GM06990 (cell line): Measurements from ENCODE around the gene CDKN2AIP.

ENCODE experiments used
- DNase-seq: peaks from one replicate; pipeline ENCODE4 v3.0.0-alpha.2; 2011; ENCODE audit not compliant: insufficient read length; ENCODE audit errors: extremely low read depth
- H3K27me3 ChIP-seq: replicated peaks from 2 replicates; pipeline ENCODE4 v1.6.0; 2011; ENCODE audit warnings: low read length; ENCODE audit not compliant: control insufficient read depth, insufficient read depth
- H3K36me3 ChIP-seq: 2 replicates; pipeline ENCODE4 v1.5.1; 2011; ENCODE audit warnings: low read length; ENCODE audit not compliant: control insufficient read depth, insufficient read depth
- H3K4me3 ChIP-seq: replicated peaks from 2 replicates; pipeline ENCODE4 v1.5.1; 2011; ENCODE audit warnings: low read depth, mild to moderate bottlenecking, control low read depth, low read length
- TF ChIP-seq, protein P1 (sequence below): IDR thresholded peaks from 2 replicates; pipeline ENCODE4 v1.5.1; 2011; ENCODE audit warnings: low read length, control low read depth, mild to moderate bottlenecking, inconsistent platforms; ENCODE audit not compliant: insufficient read depth, poor library complexity, severe bottlenecking

CDKN2AIP gene

GRCh38 chr4:183434666-183435190 is 9.7 kb upstream of the CDKN2AIP start:
- no peaks in the 10 kb centered on the region for H3K27me3 ChIP-seq
- H3K36me3 ChIP-seq = no peaks in the 10 kb centered on the region
- TF ChIP-seq, protein P1, sequence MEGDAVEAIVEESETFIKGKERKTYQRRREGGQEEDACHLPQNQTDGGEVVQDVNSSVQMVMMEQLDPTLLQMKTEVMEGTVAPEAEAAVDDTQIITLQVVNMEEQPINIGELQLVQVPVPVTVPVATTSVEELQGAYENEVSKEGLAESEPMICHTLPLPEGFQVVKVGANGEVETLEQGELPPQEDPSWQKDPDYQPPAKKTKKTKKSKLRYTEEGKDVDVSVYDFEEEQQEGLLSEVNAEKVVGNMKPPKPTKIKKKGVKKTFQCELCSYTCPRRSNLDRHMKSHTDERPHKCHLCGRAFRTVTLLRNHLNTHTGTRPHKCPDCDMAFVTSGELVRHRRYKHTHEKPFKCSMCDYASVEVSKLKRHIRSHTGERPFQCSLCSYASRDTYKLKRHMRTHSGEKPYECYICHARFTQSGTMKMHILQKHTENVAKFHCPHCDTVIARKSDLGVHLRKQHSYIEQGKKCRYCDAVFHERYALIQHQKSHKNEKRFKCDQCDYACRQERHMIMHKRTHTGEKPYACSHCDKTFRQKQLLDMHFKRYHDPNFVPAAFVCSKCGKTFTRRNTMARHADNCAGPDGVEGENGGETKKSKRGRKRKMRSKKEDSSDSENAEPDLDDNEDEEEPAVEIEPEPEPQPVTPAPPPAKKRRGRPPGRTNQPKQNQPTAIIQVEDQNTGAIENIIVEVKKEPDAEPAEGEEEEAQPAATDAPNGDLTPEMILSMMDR = no peak
- no peak overlapping the region for H3K4me3 ChIP-seq
- no peak for DNase-seq

DNA sequence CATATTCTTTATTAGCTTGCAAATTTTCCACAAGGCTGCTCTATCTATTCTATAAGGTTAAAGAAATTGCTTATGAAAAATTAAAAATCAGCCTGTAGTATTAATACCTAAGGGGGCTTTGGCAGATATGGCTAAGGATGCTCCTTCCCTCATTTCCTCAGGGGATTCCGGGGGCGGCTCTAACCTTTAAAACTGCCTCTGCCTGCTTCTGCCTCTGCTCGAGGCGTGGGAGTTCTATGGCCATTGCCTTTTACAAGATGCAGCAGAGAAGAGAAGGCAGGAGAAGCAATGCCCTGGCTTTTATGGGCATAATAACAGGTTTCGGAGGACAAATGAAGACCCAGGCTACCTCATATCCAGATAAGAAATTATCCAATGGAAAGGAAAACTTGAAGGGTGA is 8.6 kb upstream of the CDKN2AIP start:
- H3K4me3 ChIP-seq = no peak overlapping the region
- TF ChIP-seq, protein P1 = no peak
- no peaks in the 10 kb centered on the region for H3K27me3 ChIP-seq
- no peaks in the 10 kb centered on the region for H3K36me3 ChIP-seq
- no peak for DNase-seq

DNA sequence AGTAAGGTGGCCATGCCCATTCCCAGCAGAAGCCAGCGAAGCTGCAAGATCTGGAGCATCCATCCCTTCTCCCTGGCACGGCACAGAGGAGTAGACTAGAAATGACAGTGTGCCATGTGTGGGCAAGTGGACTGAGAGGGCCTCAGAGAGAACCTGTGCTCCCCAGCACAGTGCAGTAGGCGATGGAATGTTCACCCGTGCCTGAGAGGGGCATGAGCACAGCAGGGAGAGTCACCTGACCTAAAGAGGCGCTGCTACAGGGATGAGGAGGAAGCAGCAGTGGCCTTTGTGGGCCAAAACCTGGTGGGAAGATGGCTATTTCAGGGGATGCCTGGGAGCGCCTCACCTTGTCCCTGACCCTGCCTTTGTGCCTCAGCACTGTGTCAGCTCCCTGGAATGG is 8.0 kb upstream of the CDKN2AIP start:
- H3K36me3 ChIP-seq = no peaks in the 10 kb centered on the region
- no peak overlapping the region for H3K4me3 ChIP-seq
- DNase-seq = no peak
- no peaks in the 10 kb centered on the region for H3K27me3 ChIP-seq
- TF ChIP-seq, protein P1 = no peak

DNA sequence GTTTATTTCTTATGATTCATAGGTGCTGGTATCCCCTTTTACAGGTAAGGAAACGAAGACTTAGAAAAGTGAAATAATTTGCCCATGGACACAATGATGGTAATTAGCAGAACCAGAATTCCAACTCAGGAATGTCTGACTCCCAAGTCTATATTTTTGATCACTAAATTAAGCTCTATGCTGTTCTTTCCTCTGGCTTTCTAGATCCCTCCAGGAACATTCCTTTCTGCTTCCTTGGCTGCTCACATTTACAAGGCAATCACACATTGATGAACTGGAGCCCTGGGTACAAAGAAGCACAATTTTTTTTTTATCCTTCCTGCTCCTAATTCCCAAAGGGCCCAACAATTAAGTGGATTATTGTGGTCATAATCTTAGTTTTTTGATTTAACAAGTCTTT is 7.0 kb upstream of the CDKN2AIP start:
- TF ChIP-seq, protein P1 = no peak
- Histone ChIP-seq H3K27me3 (no peaks in the 10 kb centered on the region), H3K36me3 (no peaks in the 10 kb centered on the region), H3K4me3 (no peak overlapping the region)
- no peak for DNase-seq

DNA sequence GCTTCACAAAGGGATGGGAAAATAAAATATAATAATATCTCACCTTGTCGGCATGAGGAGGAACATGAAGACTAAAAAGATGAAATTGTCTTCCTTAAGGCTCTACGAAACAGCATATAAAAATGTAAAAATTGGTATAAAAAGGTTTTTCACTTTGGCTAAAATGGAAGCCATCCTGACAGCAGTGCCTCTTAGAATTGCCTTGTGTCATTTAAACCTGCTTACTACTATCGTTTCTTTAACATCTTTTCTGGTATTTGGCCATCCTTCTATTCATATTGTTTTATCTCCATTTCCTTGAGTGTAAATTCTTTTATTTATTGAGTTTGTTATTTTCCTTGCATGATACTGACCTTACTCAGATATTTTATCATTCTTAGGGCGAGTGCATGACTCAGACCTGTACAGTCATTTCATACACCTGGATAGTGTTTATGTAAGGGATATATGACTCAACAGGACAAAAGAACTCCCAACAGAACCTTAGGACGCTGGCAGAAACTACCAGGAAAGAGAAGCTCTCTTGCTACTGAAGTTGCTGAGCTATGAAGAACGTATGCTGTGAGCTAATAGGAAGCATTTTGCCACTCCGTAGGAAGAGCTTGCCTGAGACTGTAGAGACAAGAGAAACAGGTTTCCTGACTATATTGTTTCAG is 5.8 kb upstream of the CDKN2AIP start:
- no peak for DNase-seq
- H3K36me3 ChIP-seq = no peaks in the 10 kb centered on the region
- TF ChIP-seq, protein P1 = no peak
- no peaks in the 10 kb centered on the region for H3K27me3 ChIP-seq
- H3K4me3 ChIP-seq = no peak overlapping the region
